ENCODE results near the gene CDC20.

Gene CDC20

GRCh38 chr1:43322506-43322905 is 36.3 kb upstream of the CDC20 start:
- Histone ChIP-seq H3F3A (ENCODE audit: low read depth) (no peaks in the 10 kb centered on the region), H3K9me2 (replicated peaks; ENCODE audit: low read depth, low read length) (no peaks in the 10 kb centered on the region), H3K79me2 (ENCODE audit: insufficient read depth, low read length) (no peaks in the 10 kb centered on the region), H3K36me3 (ENCODE audit: insufficient read depth, low read length) (no peaks in the 10 kb centered on the region), H4K20me1 (ENCODE audit: insufficient read depth, low read length, poor library complexity, severe bottlenecking) (no peaks in the 10 kb centered on the region), H3K9ac (ENCODE audit: low read depth, low read length, poor library complexity, severe bottlenecking) (no peak overlapping the region), H2AFZ (ENCODE audit: low read length) (no peak overlapping the region), H3K4me1 (ENCODE audit: insufficient read depth, low read length, poor library complexity, severe bottlenecking) (peaks cover 2% of the 10 kb centered on the region), H3K4me3 (ENCODE audit: low read length, poor library complexity, severe bottlenecking) (no peak overlapping the region), H3K4me2 (ENCODE audit: low read depth, low read length, poor library complexity, severe bottlenecking) (no peak overlapping the region), H3K27me3 (ENCODE audit: insufficient read depth, low read length, poor library complexity, severe bottlenecking) (no peaks in the 10 kb centered on the region), H3K9me3 (ENCODE audit: insufficient read depth, low read depth, low read length) (no peaks in the 10 kb centered on the region)
- no peak for TF ChIP-seq EZH2phosphoT487 (IDR thresholded peaks at IDR 0.05; ENCODE audit: borderline replicate concordance)
- no peak for TF ChIP-seq CTCF (conservative IDR thresholded peaks at IDR 0.05; ENCODE audit: low read length)

- H3K36me3 ChIP-seq (ENCODE audit: insufficient read depth, low read length) = no peaks in the 10 kb centered on the region
- TF ChIP-seq EZH2phosphoT487 (IDR thresholded peaks at IDR 0.05; ENCODE audit: borderline replicate concordance) = no peak
- TF ChIP-seq CTCF (conservative IDR thresholded peaks at IDR 0.05; ENCODE audit: low read length) = no peak
Observed at GRCh38 chr1:43324810-43325209, 34.0 kb upstream of the CDC20 start.

GRCh38 chr1:43325381-43325780 is 33.4 kb upstream of the CDC20 start:
- Histone ChIP-seq H3K9me3 (ENCODE audit: insufficient read depth, low read depth, low read length) (peaks cover 4% of the 10 kb centered on the region; the same call in 1 of the 2 replicates), H3K4me2 (ENCODE audit: low read depth, low read length, poor library complexity, severe bottlenecking) (no peak overlapping the region), H3K4me3 (ENCODE audit: low read length, poor library complexity, severe bottlenecking) (no peak overlapping the region), H3K36me3 (ENCODE audit: insufficient read depth, low read length) (no peaks in the 10 kb centered on the region), H3F3A (ENCODE audit: low read depth) (no peaks in the 10 kb centered on the region), H2AFZ (ENCODE audit: low read length) (no peak overlapping the region), H4K20me1 (ENCODE audit: insufficient read depth, low read length, poor library complexity, severe bottlenecking) (no peaks in the 10 kb centered on the region), H3K79me2 (ENCODE audit: insufficient read depth, low read length) (no peaks in the 10 kb centered on the region), H3K27me3 (ENCODE audit: insufficient read depth, low read length, poor library complexity, severe bottlenecking) (no peaks in the 10 kb centered on the region), H3K9ac (ENCODE audit: low read depth, low read length, poor library complexity, severe bottlenecking) (no peak overlapping the region), H3K9me2 (replicated peaks; ENCODE audit: low read depth, low read length) (no peaks in the 10 kb centered on the region), H3K4me1 (ENCODE audit: insufficient read depth, low read length, poor library complexity, severe bottlenecking) (peaks cover 9% of the 10 kb centered on the region)
- TF ChIP-seq EZH2phosphoT487 (IDR thresholded peaks at IDR 0.05; ENCODE audit: borderline replicate concordance) (no peak), CTCF (conservative IDR thresholded peaks at IDR 0.05; ENCODE audit: low read length) (no peak)

More at GRCh38 chr1:43324810-43325209, 34.0 kb upstream of the CDC20 start:
- Histone ChIP-seq H3K79me2 (ENCODE audit: insufficient read depth, low read length) (no peaks in the 10 kb centered on the region), H3K9me2 (replicated peaks; ENCODE audit: low read depth, low read length) (no peaks in the 10 kb centered on the region), H3K4me3 (ENCODE audit: low read length, poor library complexity, severe bottlenecking) (no peak overlapping the region), H3K9ac (ENCODE audit: low read depth, low read length, poor library complexity, severe bottlenecking) (no peak overlapping the region), H4K20me1 (ENCODE audit: insufficient read depth, low read length, poor library complexity, severe bottlenecking) (no peaks in the 10 kb centered on the region), H2AFZ (ENCODE audit: low read length) (no peak overlapping the region), H3K9me3 (ENCODE audit: insufficient read depth, low read depth, low read length) (peaks cover 4% of the 10 kb centered on the region; the same call in 1 of the 2 replicates), H3K27me3 (ENCODE audit: insufficient read depth, low read length, poor library complexity, severe bottlenecking) (no peaks in the 10 kb centered on the region), H3K4me2 (ENCODE audit: low read depth, low read length, poor library complexity, severe bottlenecking) (no peak overlapping the region), H3K4me1 (ENCODE audit: insufficient read depth, low read length, poor library complexity, severe bottlenecking) (peaks cover 4% of the 10 kb centered on the region), H3F3A (ENCODE audit: low read depth) (no peaks in the 10 kb centered on the region)
